DND-41 (cell line): ENCODE results near the gene SLC25A39.

ENCODE experiments used
- ATAC-seq: fragments of 200-7000 bp; cut with Tn5 transposase; 3 replicates; pipeline ENCODE4 v1.9.1; 2021; ENCODE audit warnings: low read depth; ENCODE audit not compliant: insufficient read depth
- DNase-seq: peaks from one replicate; pipeline ENCODE4 v3.0.0-alpha.2; 2020
- H2AFZ ChIP-seq: 2 replicates; pipeline ENCODE4 v1.6.0; 2012; ENCODE audit warnings: low read depth, low read length
- H3K27ac ChIP-seq: 2 replicates; pipeline ENCODE4 v1.5.1; 2012; ENCODE audit warnings: low read length, inconsistent platforms
- H3K27me3 ChIP-seq: fragments of 200-600 bp; sonication (generic); 2 replicates; pipeline ENCODE4 v1.6.0; 2012; ENCODE audit warnings: low read length, mild to moderate bottlenecking, inconsistent platforms; ENCODE audit not compliant: insufficient read depth, poor library complexity
- H3K36me3 ChIP-seq: 2 replicates; pipeline ENCODE4 v1.5.1; 2012; ENCODE audit warnings: low read length, inconsistent platforms; ENCODE audit not compliant: insufficient read depth
- H3K4me1 ChIP-seq: 2 replicates; pipeline ENCODE4 v1.5.1; 2012; ENCODE audit warnings: mild to moderate bottlenecking, low read length; ENCODE audit not compliant: insufficient read depth
- H3K4me2 ChIP-seq: 2 replicates; pipeline ENCODE4 v1.6.0; 2012; ENCODE audit warnings: mild to moderate bottlenecking, moderate library complexity, low read length, inconsistent platforms; ENCODE audit not compliant: insufficient read depth
- H3K4me3 ChIP-seq, 2 experiments: fragments of 200-600 bp in 1 of 2; shearing (Covaris generic) in 1 of 2; 2 replicates each; pipeline ENCODE4 v1.5.1; 2012 to 2016; ENCODE audit warnings: inconsistent platforms in 2 of 2, low read length in 2 of 2, mild to moderate bottlenecking in 2 of 2, low read depth in 1 of 2, moderate library complexity in 1 of 2
- H3K79me2 ChIP-seq: 2 replicates; pipeline ENCODE4 v1.6.0; 2012; ENCODE audit warnings: low read length, inconsistent platforms; ENCODE audit not compliant: insufficient read depth
- H3K9ac ChIP-seq: 2 replicates; pipeline ENCODE4 v1.6.0; 2012; ENCODE audit warnings: low read depth, mild to moderate bottlenecking, inconsistent platforms, low read length, moderate library complexity
- H3K9me3 ChIP-seq: 2 replicates; pipeline ENCODE4 v1.5.1; 2012; ENCODE audit warnings: low read length, moderate library complexity, mild to moderate bottlenecking, inconsistent platforms; ENCODE audit not compliant: insufficient read depth, severe bottlenecking
- H4K20me1 ChIP-seq: 2 replicates; pipeline ENCODE4 v1.6.0; 2012; ENCODE audit warnings: low read length; ENCODE audit not compliant: insufficient read depth
- CTCF ChIP-seq: IDR thresholded peaks from 2 replicates; pipeline ENCODE4 v1.5.1; 2012; ENCODE audit warnings: borderline replicate concordance, low read length, moderate library complexity, mild to moderate bottlenecking; ENCODE audit not compliant: poor library complexity, severe bottlenecking; ENCODE audit errors: extremely low read depth
- EZH2 ChIP-seq: IDR thresholded peaks from 3 replicates; pipeline ENCODE4 v1.6.1; 2012; ENCODE audit warnings: borderline replicate concordance, low read depth, mild to moderate bottlenecking, moderate library complexity, low read length, inconsistent platforms; ENCODE audit not compliant: severe bottlenecking

The SLC25A39 gene

GRCh38 chr17:44360144-44360533, 35.5 kb upstream of the SLC25A39 start:
- H3K4me2 ChIP-seq = no peak overlapping the region
- no peak for ATAC-seq
- H3K27ac ChIP-seq = no peak overlapping the region
- H3K4me3 ChIP-seq = no peak overlapping the region
- H3K9ac ChIP-seq = no peak overlapping the region
- peaks cover 16% of the 10 kb centered on the region for H3K4me1 ChIP-seq
- H3K36me3 ChIP-seq = 0 out of 2 replicates have a peak, but pooled peaks cover 4% of the 10 kb centered on the region
- no peak for DNase-seq
- no peak overlapping the region for H2AFZ ChIP-seq
- no peaks in the 10 kb centered on the region for H3K9me3 ChIP-seq
- H4K20me1 ChIP-seq = peaks cover 43% of the 10 kb centered on the region
- TF ChIP-seq CTCF (no peak), EZH2 (no peak)
- H3K79me2 ChIP-seq = peaks cover 12% of the 10 kb centered on the region
- H3K27me3 ChIP-seq = peaks cover 4% of the 10 kb centered on the region

- Histone ChIP-seq H3K4me3 (no peak overlapping the region), H3K36me3 (peaks cover 4% of the 10 kb centered on the region; the same call in 1 of the 2 replicates), H3K9me3 (no peaks in the 10 kb centered on the region), H3K4me1 (peaks cover 16% of the 10 kb centered on the region), H2AFZ (no peak overlapping the region), H3K4me2 (no peak overlapping the region), H3K27ac (no peak overlapping the region), H3K9ac (no peak overlapping the region), H3K27me3 (no peaks in the 10 kb centered on the region), H4K20me1 (peaks cover 43% of the 10 kb centered on the region), H3K79me2 (peaks cover 12% of the 10 kb centered on the region)
- no peak for DNase-seq
- ATAC-seq = no peak
- TF ChIP-seq EZH2 (no peak), CTCF (no peak)
Observed at GRCh38 chr17:44359458-44360143, 35.0 kb upstream of the SLC25A39 start.

- ATAC-seq (no peak), DNase-seq (no peak)
- Histone ChIP-seq H4K20me1 (peaks cover 43% of the 10 kb centered on the region), H2AFZ (no peak overlapping the region), H3K27me3 (no peaks in the 10 kb centered on the region), H3K9ac (no peak overlapping the region), H3K4me2 (no peak overlapping the region), H3K4me3 (no peak overlapping the region), H3K27ac (no peak overlapping the region), H3K36me3 (peaks cover 4% of the 10 kb centered on the region; the same call in 1 of the 2 replicates), H3K79me2 (peaks cover 12% of the 10 kb centered on the region), H3K4me1 (peaks cover 13% of the 10 kb centered on the region), H3K9me3 (no peaks in the 10 kb centered on the region)
- TF ChIP-seq CTCF (no peak), EZH2 (no peak)
Observed at GRCh38 chr17:44359006-44359405, 34.4 kb upstream of the SLC25A39 start.

- Histone ChIP-seq H3K9ac (no peak overlapping the region), H3K79me2 (peaks cover 12% of the 10 kb centered on the region), H3K27me3 (no peaks in the 10 kb centered on the region), H3K4me2 (no peak overlapping the region), H3K27ac (no peak overlapping the region), H3K4me3 (no peak overlapping the region), H4K20me1 (peaks cover 43% of the 10 kb centered on the region), H3K36me3 (peaks cover 7% of the 10 kb centered on the region), H2AFZ (no peak overlapping the region), H3K9me3 (no peaks in the 10 kb centered on the region), H3K4me1 (peaks cover 10% of the 10 kb centered on the region)
- ATAC-seq (no peak), DNase-seq (no peak)
- no peak for TF ChIP-seq EZH2
- TF ChIP-seq CTCF = no peak
Observed at GRCh38 chr17:44358066-44358465, 33.4 kb upstream of the SLC25A39 start.
